Heart right ventricle (tissue), 16 donors: ENCODE results near the gene OTULIN. TPM values are rescaled to one million over a fixed set of nuclear protein-coding genes. Genes with fewer than 3 reads are reported as not detected.

Source experiments
- ATAC-seq, 8 donors: fragments of 200-7000 bp; cut with Tn5 transposase; one replicate each; pipeline ENCODE4 v1.9.1; 2020; ENCODE audit warnings: mild to moderate bottlenecking in 8 of 8, moderate library complexity in 8 of 8, moderate number of reproducible peaks in 1 of 8
- DNase-seq, 2 donors: peaks; one replicate each; pipeline ENCODE4 v3.0.0-alpha.2; 2020
- H3K27ac ChIP-seq, 10 donors: fragments of 200-600 bp; sonication (generic) in 2 of 10; one replicate each; pipeline versions ENCODE4 v1.5.0 to v1.8.0; 2020 to 2022; ENCODE audit warnings: mild to moderate bottlenecking in 3 of 10
- H3K27me3 ChIP-seq, 7 donors: fragments of 200-600 bp; one replicate each; pipeline ENCODE4 v1.8.0; 2021 to 2022; ENCODE audit warnings: mild to moderate bottlenecking in 2 of 7
- H3K36me3 ChIP-seq, 9 donors: fragments of 200-600 bp; sonication (generic) in 1 of 9; one replicate each; pipeline versions ENCODE4 v1.5.0 to v1.8.0; 2020 to 2022; ENCODE audit warnings: mild to moderate bottlenecking in 2 of 9
- H3K4me1 ChIP-seq, 9 donors: fragments of 200-600 bp; sonication (generic) in 1 of 9; one replicate each; pipeline versions ENCODE4 v1.5.0 to v1.8.0; 2020 to 2022; ENCODE audit warnings: mild to moderate bottlenecking in 4 of 9
- H3K4me3 ChIP-seq, 10 donors: fragments of 200-600 bp; sonication (generic) in 2 of 10; one replicate each; pipeline versions ENCODE4 v1.5.0 to v1.8.0; 2020 to 2022; ENCODE audit warnings: mild to moderate bottlenecking in 7 of 10, moderate library complexity in 2 of 10
- H3K9me3 ChIP-seq, 11 donors: fragments of 200-600 bp in 10 of 11; sonication (generic) in 2 of 11; one replicate each; pipeline versions ENCODE4 v1.5.0 to v1.8.0; 2013 to 2022; ENCODE audit warnings: mild to moderate bottlenecking in 2 of 11, control low read depth in 1 of 11, moderate library complexity in 1 of 11
- CTCF ChIP-seq, 9 donors: fragments of 200-600 bp; sonication (generic) in 2 of 9; IDR thresholded peaks; one replicate each; pipeline versions ENCODE4 v1.5.0 to v1.8.0; 2021 to 2022; ENCODE audit warnings: antibody characterized with exemption in 9 of 9, mild to moderate bottlenecking in 5 of 9, moderate library complexity in 1 of 9
- WGBS, 2 donors: extraction: QIAGEN DNeasy Blood & Tissue Kit; methylation state at CpG; one replicate each; pipeline ENCODE4 v1.1.7; 2013; ENCODE audit warnings: inconsistent platforms in 1 of 2; 5-methylcytosine and 5-hydroxymethylcytosine counted together
- intact Hi-C, 10 donors: fragments of 100-400 bp; cut with DNase I; formaldehyde crosslinking; loops; one replicate each; pipeline versions ENCODE4 v1.11.1 to v1.14.2; 2022
- polyA plus RNA-seq, 2 donors: library from polyadenylated mRNA; stranded (reverse); fragments of 200-250 nt; gene quantifications; one replicate each; pipeline ENCODE4 v1.2.3, GENCODE V29; 2013
- total RNA-seq, 10 donors: library from RNA; stranded (reverse); fragmentation: NEBNext Ultra II Directional in 3 of 10; extraction: Animal tissue kit (Norgen Biotek cat#: 25700) in 3 of 10; gene quantifications; one replicate each; pipeline versions ENCODE4 v1.2.1 to v1.2.4, GENCODE V29; 2021 to 2023
- donor health status: Arrhythmogenic right ventricular cardiomyopathy.
- donor health status: ischemic (EF 13 %, LVEDD 7.1; RV severe dilation, severe dysfunction).
- donor health status: healthy with polysubstance abuse.
- donor health status: DM: no; HTN: yes; CAD: no.
- donor health status: DM: no; HTN: no; CAD: no.
- donor health status: ischemic (EF 25% LVEDD 6.9; RV normal size, moderate dysfunction).
- donor health status: ischemic (EF 25% LVEDD 5.7; RV mildly dilated, moderate dysfunction).
- donor health status: healthy.
- donor health status: DM: yes; HTN: yes; CAD: no.
- donor health status: Ischemic cardiomyopathy.
- donor health status: ischemic (EF 35%, LVEDD 5.7; RV mildly dilated, moderate dysfunction).
- donor health status: nonischemic (EF 11% LVEDD 7.7; RV severe dilation, severe dysfunction).
- donor health status: DM: yes; HTN: yes; CAD: no.
- donor health status: PGD.
- donor health status: ischemic (EF 29% LVEDD 5.4; RV normal size, mild dysfunction).
- donor health status: nonischemic (EF 23%, LVEDD 6.1; RV moderate dilation, normal function).

The OTULIN gene
- total and polyA plus RNA-seq, 12 donors = 4.4 to 35.1 (median 24.6) TPM

GRCh38 chr5:14702238-14702839, 37.8 kb downstream of the OTULIN start:
- ATAC-seq = peak in 1 of 8 donors; percentile 13

GRCh38 chr5:14705556-14705955, 41.0 kb downstream of the OTULIN start:
- ATAC-seq (no peak), DNase-seq (no peak)
- H3K27ac ChIP-seq = peak overlapping the region in 2 of 10 donors; percentile 28 to 67
- H3K27me3 ChIP-seq = no peaks in the 10 kb centered on the region
- H3K4me3 ChIP-seq = no peak overlapping the region
- peaks cover 0 to 90% (median 26%) of the 10 kb centered on the region in 9 donors for H3K36me3 ChIP-seq
- no peaks in the 10 kb centered on the region for H3K9me3 ChIP-seq
- intact Hi-C loops = no loop called here
- TF ChIP-seq CTCF (IDR thresholded peaks at IDR 0.05) = no peak
- WGBS, 2 donors = 93 to 95% methylated on average over 8 of the region's 8 CpGs
- peaks cover 2 to 38% (median 24%) of the 10 kb centered on the region in 9 donors for H3K4me1 ChIP-seq

More at GRCh38 chr5:14702238-14702839, 37.8 kb downstream of the OTULIN start:
- H3K27ac ChIP-seq = no peak overlapping the region
- peaks cover 0 to 83% (median 6%) of the 10 kb centered on the region in 9 donors for H3K36me3 ChIP-seq
- DNase-seq = no peak
- H3K4me1 ChIP-seq = peaks cover 5 to 62% (median 33%) of the 10 kb centered on the region in 9 donors
- TF ChIP-seq CTCF (IDR thresholded peaks at IDR 0.05) = no peak
- H3K27me3 ChIP-seq = no peaks in the 10 kb centered on the region
- intact Hi-C loops = no loop called here
- no peaks in the 10 kb centered on the region for H3K9me3 ChIP-seq
- 92 to 94% methylated on average over 11 of the region's 11 CpGs for WGBS, 2 donors
- no peak overlapping the region for H3K4me3 ChIP-seq

GRCh38 chr5:14706615-14707021, 42.1 kb downstream of the OTULIN start:
- Histone ChIP-seq H3K9me3 (no peaks in the 10 kb centered on the region), H3K27ac (peak overlapping the region in 3 of 10 donors; percentile 26 to 67 (median 28)), H3K4me1 (peaks cover 0 to 28% (median 16%) of the 10 kb centered on the region in 9 donors), H3K4me3 (no peak overlapping the region), H3K36me3 (peaks cover 0 to 90% (median 34%) of the 10 kb centered on the region in 9 donors), H3K27me3 (no peaks in the 10 kb centered on the region)
- intact Hi-C loops = no loop called here
- ATAC-seq = peak in 4 of 8 donors; percentile 25 to 35 (median 32)
- no peak for TF ChIP-seq CTCF (IDR thresholded peaks at IDR 0.05)
- DNase-seq = no peak
- WGBS, 2 donors = 36 to 47% methylated on average over 6 of the region's 6 CpGs

GRCh38 chr5:14707811-14708390, 43.4 kb downstream of the OTULIN start:
- WGBS, 2 donors = 92% methylated on average over 9 of the region's 9 CpGs
- TF ChIP-seq CTCF (IDR thresholded peaks at IDR 0.05) = no peak
- intact Hi-C loops = no loop called here
- H3K36me3 ChIP-seq = peaks cover 0 to 94% (median 47%) of the 10 kb centered on the region in 9 donors
- DNase-seq (no peak), ATAC-seq (no peak)
- peaks cover 0 to 18% (median 10%) of the 10 kb centered on the region in 9 donors for H3K4me1 ChIP-seq
- no peaks in the 10 kb centered on the region for H3K9me3 ChIP-seq
- H3K27me3 ChIP-seq = no peaks in the 10 kb centered on the region
- no peak overlapping the region for H3K4me3 ChIP-seq
- peak overlapping the region in 2 of 10 donors; percentile 16 to 67 for H3K27ac ChIP-seq
